G401 (cell line): Measurements from ENCODE around the gene CSMD2. TPM values are rescaled to one million over a fixed set of nuclear protein-coding genes. Genes with fewer than 3 reads are reported as not detected.
A peak's percentile ranks its signal among the peaks of the same experiment; 100 is the strongest.

ENCODE experiments used
- DNase-seq: peaks from one replicate; pipeline ENCODE4 v3.0.0-alpha.2; 2015; ENCODE audit warnings: low spot score
- in situ Hi-C: cut with HindIII; loops from 2 replicates; pipeline ENCODE4 v1.10.0; 2016; ENCODE audit warnings: low sequenced_read_pairs, mixed read lengths
- total RNA-seq: library from RNA; depleted of rRNA; stranded (reverse); fragments of >200 nt; shearing (Covaris generic); gene quantifications from 2 replicates; pipeline ENCODE4 v1.2.3, GENCODE V29; 2014

CSMD2 gene
- total RNA-seq, 1 experiment from 2014 or later, result not detected

- no peak for DNase-seq
- in situ Hi-C loops, result no loop called here
Measured at GRCh38 chr1:33719326-33719725, 445.7 kb downstream of the CSMD2 start.

- in situ Hi-C loops, result no loop called here
- DNase-seq, result no peak
Measured at GRCh38 chr1:33718186-33718585, 446.8 kb downstream of the CSMD2 start.

GRCh38 chr1:33716976-33717688, 447.9 kb downstream of the CSMD2 start:
- in situ Hi-C loops, result no loop called here
- no peak for DNase-seq

- in situ Hi-C loops, result no loop called here
- no peak for DNase-seq
Measured at GRCh38 chr1:33715195-33715811, 449.7 kb downstream of the CSMD2 start.

- in situ Hi-C loops, result no loop called here
- no peak for DNase-seq
Measured at GRCh38 chr1:33714421-33714820, 450.6 kb downstream of the CSMD2 start.

GRCh38 chr1:33713058-33713877, 451.8 kb downstream of the CSMD2 start:
- in situ Hi-C loops, result no loop called here
- DNase-seq, result no peak

GRCh38 chr1:33712186-33712585, 452.8 kb downstream of the CSMD2 start:
- in situ Hi-C loops, result no loop called here
- no peak for DNase-seq

GRCh38 chr1:33711511-33711910, 453.5 kb downstream of the CSMD2 start:
- in situ Hi-C loops, result no loop called here
- DNase-seq, result no peak

- no peak for DNase-seq
Measured at GRCh38 chr1:33710967-33711366, 454.1 kb downstream of the CSMD2 start.

GRCh38 chr1:33709783-33710718, 455.0 kb downstream of the CSMD2 start:
- in situ Hi-C loops, result no loop called here
- peak; percentile 62 for DNase-seq

More at GRCh38 chr1:33710967-33711366, 454.1 kb downstream of the CSMD2 start:
- in situ Hi-C loops, result no loop called here

GRCh38 chr1:33709174-33709782, 455.8 kb downstream of the CSMD2 start:
- in situ Hi-C loops, result no loop called here
- DNase-seq, result no peak

GRCh38 chr1:33706634-33707255, 458.3 kb downstream of the CSMD2 start:
- no peak for DNase-seq
- in situ Hi-C loops, result no loop called here

GRCh38 chr1:33703464-33703863, 461.6 kb downstream of the CSMD2 start:
- in situ Hi-C loops, result no loop called here
- no peak for DNase-seq

GRCh38 chr1:33698361-33699035, 466.5 kb downstream of the CSMD2 start:
- DNase-seq, result no peak
- in situ Hi-C loops, result no loop called here

GRCh38 chr1:33697816-33698215, 467.2 kb downstream of the CSMD2 start:
- DNase-seq, result no peak
- in situ Hi-C loops, result no loop called here

- no peak for DNase-seq
- in situ Hi-C loops, result no loop called here
Measured at GRCh38 chr1:33696962-33697361, 468.1 kb downstream of the CSMD2 start.

GRCh38 chr1:33696311-33696710, 468.7 kb downstream of the CSMD2 start:
- no peak for DNase-seq
- in situ Hi-C loops, result no loop called here
